Measurements from ENCODE around the gene KRT85. TPM values are rescaled to one million over a fixed set of nuclear protein-coding genes. Genes with fewer than 3 reads are reported as not detected.

KRT85 gene
- total RNA-seq, 1 donor from 2014 or later = not detected

GRCh38 chr12:52401926-52402325 is 34.6 kb upstream of the KRT85 start:
- Histone ChIP-seq H3K4me1 (ENCODE audit: insufficient read depth, low read length) (no peaks in the 10 kb centered on the region), H3K36me3 (ENCODE audit: insufficient read depth, low read length) (no peaks in the 10 kb centered on the region), H3K4me2 (ENCODE audit: low read length) (no peak overlapping the region), H3K27me3 (ENCODE audit: insufficient read depth, low read length) (peaks cover 13% of the 10 kb centered on the region), H4K20me1 (ENCODE audit: insufficient read depth, low read length) (no peaks in the 10 kb centered on the region), H3K9me3 (ENCODE audit: insufficient read depth, low read depth, low read length) (no peaks in the 10 kb centered on the region), H2AFZ (ENCODE audit: low read depth, low read length) (no peak overlapping the region), H3K27ac (ENCODE audit: low read depth, low read length) (no peak overlapping the region), H3K79me2 (ENCODE audit: insufficient read depth, low read length) (no peaks in the 10 kb centered on the region), H3K9ac (ENCODE audit: low read length) (no peak overlapping the region), H3K4me3 (ENCODE audit: insufficient read depth, low read depth, low read length) (no peak overlapping the region)
- TF ChIP-seq CTCF (IDR thresholded peaks at IDR 0.05; ENCODE audit: insufficient read depth, low read depth, low read length) (no peak), EZH2 (IDR thresholded peaks at IDR 0.05; ENCODE audit: insufficient read depth, low read length) (no peak)
- Mint-ChIP-seq H3K4me3 (ENCODE audit: unreplicated experiment) (no peak overlapping the region), H3K4me1 (ENCODE audit: low read depth, unreplicated experiment) (no peaks in the 10 kb centered on the region), H3K27me3 (ENCODE audit: low read depth, unreplicated experiment) (peaks cover 83% of the 10 kb centered on the region), H3K36me3 (ENCODE audit: low read depth, unreplicated experiment) (no peaks in the 10 kb centered on the region), H3K27ac (ENCODE audit: unreplicated experiment) (no peak overlapping the region), H3K9me3 (ENCODE audit: unreplicated experiment) (peaks cover 3% of the 10 kb centered on the region)
- DNase-seq (ENCODE audit: low read depth) (no peak), FAIRE-seq (no peak)

- H3K36me3 Mint-ChIP-seq (ENCODE audit: low read depth, unreplicated experiment) = no peaks in the 10 kb centered on the region
- Histone ChIP-seq H3K27me3 (ENCODE audit: insufficient read depth, low read length) (peaks cover 13% of the 10 kb centered on the region), H2AFZ (ENCODE audit: low read depth, low read length) (no peak overlapping the region), H3K9ac (ENCODE audit: low read length) (no peak overlapping the region), H3K4me1 (ENCODE audit: insufficient read depth, low read length) (no peaks in the 10 kb centered on the region), H4K20me1 (ENCODE audit: insufficient read depth, low read length) (no peaks in the 10 kb centered on the region), H3K27ac (ENCODE audit: low read depth, low read length) (no peak overlapping the region), H3K79me2 (ENCODE audit: insufficient read depth, low read length) (no peaks in the 10 kb centered on the region), H3K9me3 (ENCODE audit: insufficient read depth, low read depth, low read length) (no peaks in the 10 kb centered on the region), H3K4me3 (ENCODE audit: insufficient read depth, low read depth, low read length) (no peak overlapping the region), H3K4me2 (ENCODE audit: low read length) (no peak overlapping the region), H3K36me3 (ENCODE audit: insufficient read depth, low read length) (no peaks in the 10 kb centered on the region)
- H3K4me3 Mint-ChIP-seq (ENCODE audit: unreplicated experiment) = no peak overlapping the region
- DNase-seq (ENCODE audit: low read depth) (no peak), FAIRE-seq (no peak)
- peaks cover 83% of the 10 kb centered on the region for H3K27me3 Mint-ChIP-seq (ENCODE audit: low read depth, unreplicated experiment)
- H3K27ac Mint-ChIP-seq (ENCODE audit: unreplicated experiment) = no peak overlapping the region
- no peak for TF ChIP-seq EZH2 (IDR thresholded peaks at IDR 0.05; ENCODE audit: insufficient read depth, low read length)
- no peak for TF ChIP-seq CTCF (IDR thresholded peaks at IDR 0.05; ENCODE audit: insufficient read depth, low read depth, low read length)
- peaks cover 3% of the 10 kb centered on the region for H3K9me3 Mint-ChIP-seq (ENCODE audit: unreplicated experiment)
- H3K4me1 Mint-ChIP-seq (ENCODE audit: low read depth, unreplicated experiment) = no peaks in the 10 kb centered on the region
Measured at GRCh38 chr12:52401526-52401925, 34.2 kb upstream of the KRT85 start.

- no peak overlapping the region for H3K27ac Mint-ChIP-seq (ENCODE audit: unreplicated experiment)
- Histone ChIP-seq H3K27me3 (ENCODE audit: insufficient read depth, low read length) (peaks cover 13% of the 10 kb centered on the region), H3K36me3 (ENCODE audit: insufficient read depth, low read length) (no peaks in the 10 kb centered on the region), H3K4me3 (ENCODE audit: insufficient read depth, low read depth, low read length) (no peak overlapping the region), H3K4me1 (ENCODE audit: insufficient read depth, low read length) (no peaks in the 10 kb centered on the region), H3K4me2 (ENCODE audit: low read length) (no peak overlapping the region), H4K20me1 (ENCODE audit: insufficient read depth, low read length) (no peaks in the 10 kb centered on the region), H3K9me3 (ENCODE audit: insufficient read depth, low read depth, low read length) (no peaks in the 10 kb centered on the region), H2AFZ (ENCODE audit: low read depth, low read length) (no peak overlapping the region), H3K79me2 (ENCODE audit: insufficient read depth, low read length) (no peaks in the 10 kb centered on the region), H3K9ac (ENCODE audit: low read length) (no peak overlapping the region), H3K27ac (ENCODE audit: low read depth, low read length) (no peak overlapping the region)
- no peaks in the 10 kb centered on the region for H3K9me3 Mint-ChIP-seq (ENCODE audit: unreplicated experiment)
- DNase-seq (ENCODE audit: low read depth) (no peak), FAIRE-seq (no peak)
- TF ChIP-seq CTCF (IDR thresholded peaks at IDR 0.05; ENCODE audit: insufficient read depth, low read depth, low read length) (no peak), EZH2 (IDR thresholded peaks at IDR 0.05; ENCODE audit: insufficient read depth, low read length) (no peak)
- H3K4me1 Mint-ChIP-seq (ENCODE audit: low read depth, unreplicated experiment) = no peaks in the 10 kb centered on the region
- no peak overlapping the region for H3K4me3 Mint-ChIP-seq (ENCODE audit: unreplicated experiment)
- H3K27me3 Mint-ChIP-seq (ENCODE audit: low read depth, unreplicated experiment) = peaks cover 85% of the 10 kb centered on the region
- H3K36me3 Mint-ChIP-seq (ENCODE audit: low read depth, unreplicated experiment) = no peaks in the 10 kb centered on the region
Measured at GRCh38 chr12:52400906-52401305, 33.6 kb upstream of the KRT85 start.

All from astrocyte (in vitro differentiated cells and primary cell).